Measurements from ENCODE around the gene TNFAIP8L1.

Gene TNFAIP8L1

DNA sequence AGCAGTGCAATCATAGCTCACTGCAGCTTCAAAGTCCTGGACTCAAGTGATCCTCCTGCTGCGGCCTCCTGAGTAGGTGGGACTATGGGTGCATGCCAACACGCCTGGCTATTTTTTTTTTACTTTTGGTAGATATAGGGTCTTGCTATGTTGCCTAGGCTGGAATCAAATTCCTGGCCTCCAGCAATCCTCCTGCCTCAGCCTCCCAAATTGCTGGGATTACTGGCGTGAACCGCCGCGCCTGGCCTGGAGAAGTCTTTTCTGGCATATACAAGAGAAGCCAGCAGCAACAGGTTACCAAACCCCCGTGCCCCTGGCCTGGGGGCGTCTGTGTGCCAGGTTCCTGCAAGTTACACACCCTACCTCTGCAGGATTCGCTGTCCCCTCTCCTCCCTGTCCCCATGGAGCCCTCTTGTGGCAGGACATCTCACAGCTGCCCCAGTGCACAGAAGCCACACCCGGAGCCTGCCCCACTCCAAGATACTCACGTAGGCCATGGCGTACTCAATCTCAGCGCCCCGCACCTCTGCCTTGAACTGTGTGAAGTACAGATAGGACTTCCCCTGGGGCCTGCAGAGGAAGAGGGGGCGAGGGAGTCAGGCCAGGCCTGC lies 21.0 kb downstream of the TNFAIP8L1 start:
- no peaks in the 10 kb centered on the region for H3K27me3 ChIP-seq (ENCODE audit: control insufficient read depth, insufficient read depth, low read length, poor library complexity, severe bottlenecking)
- no peaks in the 10 kb centered on the region for H3K4me1 ChIP-seq (ENCODE audit: control insufficient read depth, insufficient read depth, low read length)
- H3K27ac ChIP-seq (ENCODE audit: insufficient read depth, low read depth, low read length, poor library complexity, severe bottlenecking), result no peak overlapping the region
- H3K36me3 ChIP-seq (ENCODE audit: control insufficient read depth, insufficient read depth, low read length), result peaks cover 14% of the 10 kb centered on the region
- H3K4me3 ChIP-seq (ENCODE audit: insufficient read depth, low read depth, low read length), result no peak overlapping the region
- H3K9me3 ChIP-seq (ENCODE audit: control insufficient read depth, low read length), result no peaks in the 10 kb centered on the region
- WGBS, 2 experiments, result 91 to 92% methylated on average over 15 of the region's 15 CpGs

DNA sequence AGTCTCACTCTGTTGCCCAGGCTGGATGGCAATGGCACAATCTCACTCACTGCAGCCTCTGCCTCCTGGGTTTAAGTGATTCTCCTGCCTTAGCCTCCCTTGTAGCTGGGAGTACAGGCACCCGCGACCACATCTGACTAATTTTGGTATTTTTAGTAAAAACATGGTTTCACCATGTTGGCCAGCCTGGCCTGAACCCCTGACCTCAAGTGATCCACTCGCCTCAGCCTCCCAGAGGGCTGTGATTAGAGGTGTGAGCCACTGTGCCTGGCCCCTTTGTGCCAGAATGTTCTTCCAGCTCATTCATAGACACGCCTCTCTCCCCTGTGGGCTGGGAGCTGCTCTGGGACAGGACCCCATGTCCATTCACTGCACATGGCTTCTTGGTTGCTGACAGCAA lies 21.7 kb downstream of the TNFAIP8L1 start:
- Histone ChIP-seq H3K4me1 (ENCODE audit: control insufficient read depth, insufficient read depth, low read length) (no peaks in the 10 kb centered on the region), H3K36me3 (ENCODE audit: control insufficient read depth, insufficient read depth, low read length) (peaks cover 13% of the 10 kb centered on the region)

DNA sequence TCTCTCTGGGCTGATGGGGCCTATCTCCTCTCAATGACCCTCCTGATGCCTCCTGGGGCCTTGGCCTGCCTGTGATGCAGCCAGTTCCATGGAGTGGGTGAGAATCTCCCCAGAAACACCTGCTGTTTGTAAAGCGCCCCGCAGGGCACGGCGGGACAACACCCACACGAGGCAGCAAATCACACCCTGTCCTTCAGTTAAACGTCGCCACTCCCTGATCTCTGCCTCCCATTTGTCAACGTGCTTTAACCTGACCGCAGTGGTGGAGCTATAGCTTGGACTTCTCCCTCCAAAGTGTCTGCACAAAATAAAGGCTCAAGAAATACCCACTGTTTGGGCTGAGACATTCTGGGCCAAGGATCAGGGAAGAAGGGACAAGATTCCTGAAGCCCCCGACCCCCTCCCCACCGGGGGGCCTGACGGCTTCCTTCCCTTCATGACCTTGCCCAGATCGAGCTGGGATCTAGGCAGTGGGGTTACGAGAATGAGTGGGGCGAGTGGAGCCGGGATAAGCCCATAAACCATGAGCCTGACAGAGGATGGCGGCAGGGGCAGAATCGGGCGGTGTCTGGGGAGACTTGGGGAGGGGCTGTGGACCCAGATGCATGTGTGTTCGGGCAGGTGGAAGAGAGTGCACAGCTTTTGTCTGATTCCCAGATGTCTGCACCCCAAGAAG lies 22.8 kb downstream of the TNFAIP8L1 start:
- H3K27me3 ChIP-seq (ENCODE audit: control insufficient read depth, insufficient read depth, low read length, poor library complexity, severe bottlenecking), result no peaks in the 10 kb centered on the region
- 92 to 93% methylated on average over 20 of the region's 20 CpGs for WGBS, 2 experiments
- no peaks in the 10 kb centered on the region for H3K4me1 ChIP-seq (ENCODE audit: control insufficient read depth, insufficient read depth, low read length)
- H3K36me3 ChIP-seq (ENCODE audit: control insufficient read depth, insufficient read depth, low read length), result peaks cover 9% of the 10 kb centered on the region
- H3K4me3 ChIP-seq (ENCODE audit: insufficient read depth, low read depth, low read length), result no peak overlapping the region
- no peaks in the 10 kb centered on the region for H3K9me3 ChIP-seq (ENCODE audit: control insufficient read depth, low read length)
- no peak overlapping the region for H3K27ac ChIP-seq (ENCODE audit: insufficient read depth, low read depth, low read length, poor library complexity, severe bottlenecking)

More for the DNA sequence above, 21.7 kb downstream of the TNFAIP8L1 start:
- H3K27ac ChIP-seq (ENCODE audit: insufficient read depth, low read depth, low read length, poor library complexity, severe bottlenecking), result no peak overlapping the region
- no peaks in the 10 kb centered on the region for H3K9me3 ChIP-seq (ENCODE audit: control insufficient read depth, low read length)
- WGBS, 2 experiments, result 94 to 97% methylated on average over 4 of the region's 4 CpGs
- no peak overlapping the region for H3K4me3 ChIP-seq (ENCODE audit: insufficient read depth, low read depth, low read length)
- no peaks in the 10 kb centered on the region for H3K27me3 ChIP-seq (ENCODE audit: control insufficient read depth, insufficient read depth, low read length, poor library complexity, severe bottlenecking)

DNA sequence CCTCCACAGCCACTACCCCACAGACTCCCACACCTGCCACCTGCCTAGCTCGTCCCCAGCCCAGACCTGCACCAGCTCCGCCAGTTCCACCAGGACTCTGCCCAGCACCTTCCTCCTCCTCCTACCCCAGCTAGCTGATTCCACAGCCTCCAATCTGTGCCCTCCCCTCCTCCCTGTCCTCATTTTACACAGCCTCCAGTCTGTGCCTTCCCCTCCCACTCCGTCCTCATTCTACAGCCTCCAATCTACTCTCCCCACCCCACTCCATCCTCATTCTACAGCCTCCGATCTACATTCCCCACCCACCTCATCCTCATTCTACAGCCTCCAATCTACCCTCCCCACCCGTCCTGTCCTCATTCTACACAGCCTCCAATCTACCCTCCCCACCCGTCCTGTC lies 23.5 kb downstream of the TNFAIP8L1 start:
- WGBS, 2 experiments, result 93 to 97% methylated on average over 6 of the region's 6 CpGs
- Histone ChIP-seq H3K4me3 (ENCODE audit: insufficient read depth, low read depth, low read length) (no peak overlapping the region), H3K36me3 (ENCODE audit: control insufficient read depth, insufficient read depth, low read length) (peaks cover 6% of the 10 kb centered on the region), H3K4me1 (ENCODE audit: control insufficient read depth, insufficient read depth, low read length) (no peaks in the 10 kb centered on the region), H3K27ac (ENCODE audit: insufficient read depth, low read depth, low read length, poor library complexity, severe bottlenecking) (no peak overlapping the region), H3K9me3 (ENCODE audit: control insufficient read depth, low read length) (no peaks in the 10 kb centered on the region), H3K27me3 (ENCODE audit: control insufficient read depth, insufficient read depth, low read length, poor library complexity, severe bottlenecking) (no peaks in the 10 kb centered on the region)

DNA sequence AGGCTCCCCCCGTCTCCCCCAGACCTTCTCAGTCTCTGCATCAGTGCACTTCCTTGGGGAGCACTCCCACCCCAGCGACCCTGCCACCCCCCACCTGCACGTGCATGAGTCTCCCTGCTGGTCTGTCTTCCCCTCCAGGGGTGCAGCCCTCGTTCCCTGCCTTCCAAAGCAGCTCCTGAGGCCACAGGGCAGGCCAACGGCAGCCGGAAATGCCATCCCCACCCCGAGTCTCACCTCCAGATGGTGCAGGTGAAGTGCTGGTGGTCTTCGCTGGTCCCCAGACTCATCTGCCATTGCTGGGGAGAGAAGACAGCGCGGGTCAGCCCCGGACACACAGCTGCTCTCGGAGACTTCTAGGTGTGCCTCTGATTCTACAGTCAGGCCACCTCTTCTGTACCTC lies 25.3 kb downstream of the TNFAIP8L1 start:
- H3K36me3 ChIP-seq (ENCODE audit: control insufficient read depth, insufficient read depth, low read length), result peaks cover 11% of the 10 kb centered on the region

DNA sequence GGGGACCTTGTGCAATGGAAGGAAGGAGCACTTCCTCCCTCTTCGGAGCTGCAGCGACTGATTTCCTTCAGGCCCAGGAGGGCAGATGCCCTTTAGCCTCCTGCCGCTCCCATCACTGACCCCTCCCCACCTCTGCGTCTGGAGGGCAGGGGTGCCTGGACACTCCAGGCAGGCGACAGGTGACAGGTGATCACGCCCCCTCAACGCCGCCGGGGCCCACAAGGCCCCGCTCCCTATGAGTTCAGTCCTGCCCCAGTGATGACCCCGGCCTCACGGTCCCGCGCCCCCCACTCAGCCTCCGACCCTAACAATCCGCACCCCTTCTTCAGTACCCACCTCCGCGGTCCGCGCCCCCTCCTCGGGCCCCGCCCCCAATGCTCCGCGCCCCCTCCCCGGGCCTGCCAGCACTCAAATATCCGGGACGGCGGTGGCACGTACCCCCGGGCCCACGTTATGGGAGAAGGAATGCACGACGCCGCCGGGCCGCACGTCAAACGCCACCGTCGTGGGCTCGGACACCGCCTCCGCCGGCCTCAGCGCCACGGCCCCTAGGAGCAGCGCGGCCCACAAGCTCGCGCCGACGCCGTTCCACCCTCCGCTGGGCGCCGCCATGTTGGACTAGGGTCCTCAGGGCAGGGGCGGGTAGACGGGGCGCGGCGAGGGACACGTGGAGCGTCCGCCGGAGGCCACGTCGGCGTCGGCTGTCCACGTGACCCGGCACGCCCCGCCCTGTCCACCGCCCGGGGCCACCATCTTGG lies 30.6 kb downstream of the TNFAIP8L1 start, which contains the start of gene MYDGF:
MYDGF (minus strand) TSS at position 620 of the 758 bp plus-strand sequence; CDS start at position 612, 8 bp downstream.
- no peaks in the 10 kb centered on the region for H3K27me3 ChIP-seq (ENCODE audit: control insufficient read depth, insufficient read depth, low read length, poor library complexity, severe bottlenecking)
- H3K36me3 ChIP-seq (ENCODE audit: control insufficient read depth, insufficient read depth, low read length), result peaks cover 8% of the 10 kb centered on the region
- no peak within 1 kb of the TSS for H3K27ac ChIP-seq (ENCODE audit: insufficient read depth, low read depth, low read length, poor library complexity, severe bottlenecking)
- H3K9me3 ChIP-seq (ENCODE audit: control insufficient read depth, low read length), result no peaks in the 10 kb centered on the region
- WGBS, 2 experiments, result 0% methylated on average over 73 to 75 of the region's 75 CpGs
- H3K4me1 ChIP-seq (ENCODE audit: control insufficient read depth, insufficient read depth, low read length), result peaks cover 6% of the 10 kb centered on the region
- peak within 1 kb of the TSS; percentile 82 for H3K4me3 ChIP-seq (ENCODE audit: insufficient read depth, low read depth, low read length)

More for the DNA sequence above, 25.3 kb downstream of the TNFAIP8L1 start:
- H3K4me3 ChIP-seq (ENCODE audit: insufficient read depth, low read depth, low read length), result no peak overlapping the region
- no peaks in the 10 kb centered on the region for H3K9me3 ChIP-seq (ENCODE audit: control insufficient read depth, low read length)
- H3K4me1 ChIP-seq (ENCODE audit: control insufficient read depth, insufficient read depth, low read length), result peaks cover 6% of the 10 kb centered on the region
- 95% methylated on average over 12 of the region's 12 CpGs for WGBS, 2 experiments
- no peak overlapping the region for H3K27ac ChIP-seq (ENCODE audit: insufficient read depth, low read depth, low read length, poor library complexity, severe bottlenecking)
- no peaks in the 10 kb centered on the region for H3K27me3 ChIP-seq (ENCODE audit: control insufficient read depth, insufficient read depth, low read length, poor library complexity, severe bottlenecking)

DNA sequence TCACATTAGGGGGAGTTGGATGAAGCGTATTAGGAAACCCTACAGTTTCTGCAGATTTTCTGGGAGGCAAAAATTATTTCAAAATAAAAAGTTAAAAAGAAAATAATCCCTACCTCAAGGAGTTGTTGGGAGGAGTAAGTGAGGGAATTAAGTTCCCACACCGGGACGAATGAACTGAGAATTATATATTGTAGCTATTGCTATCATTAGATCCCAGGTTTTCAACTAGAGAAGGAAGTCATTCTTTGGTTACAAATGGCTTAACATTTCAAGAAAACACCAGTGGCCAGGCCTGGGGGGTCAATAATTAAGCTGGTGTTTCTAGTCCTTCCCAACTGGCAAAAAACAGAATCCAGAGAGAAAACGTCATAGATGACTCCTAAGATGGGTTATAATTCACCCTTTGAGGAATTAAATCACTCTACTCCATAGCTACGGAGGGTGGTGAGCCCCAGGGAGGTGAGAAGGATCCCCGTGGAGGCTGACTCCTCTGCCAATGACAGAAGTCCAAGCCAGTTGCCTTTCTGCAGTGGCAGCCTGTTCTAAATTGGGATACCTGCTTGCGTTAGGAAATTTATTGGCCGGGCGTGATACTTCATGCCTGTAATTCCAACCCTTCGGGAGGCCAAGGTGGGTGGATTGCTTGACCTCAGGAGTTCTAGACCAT lies 32.0 kb downstream of the TNFAIP8L1 start:
- Histone ChIP-seq H3K27me3 (ENCODE audit: control insufficient read depth, insufficient read depth, low read length, poor library complexity, severe bottlenecking) (no peaks in the 10 kb centered on the region), H3K27ac (ENCODE audit: insufficient read depth, low read depth, low read length, poor library complexity, severe bottlenecking) (no peak overlapping the region), H3K9me3 (ENCODE audit: control insufficient read depth, low read length) (no peaks in the 10 kb centered on the region), H3K36me3 (ENCODE audit: control insufficient read depth, insufficient read depth, low read length) (peaks cover 8% of the 10 kb centered on the region), H3K4me1 (ENCODE audit: control insufficient read depth, insufficient read depth, low read length) (peaks cover 6% of the 10 kb centered on the region), H3K4me3 (ENCODE audit: insufficient read depth, low read depth, low read length) (no peak overlapping the region)
- WGBS, 2 experiments, result 90 to 94% methylated on average over 10 of the region's 10 CpGs

DNA sequence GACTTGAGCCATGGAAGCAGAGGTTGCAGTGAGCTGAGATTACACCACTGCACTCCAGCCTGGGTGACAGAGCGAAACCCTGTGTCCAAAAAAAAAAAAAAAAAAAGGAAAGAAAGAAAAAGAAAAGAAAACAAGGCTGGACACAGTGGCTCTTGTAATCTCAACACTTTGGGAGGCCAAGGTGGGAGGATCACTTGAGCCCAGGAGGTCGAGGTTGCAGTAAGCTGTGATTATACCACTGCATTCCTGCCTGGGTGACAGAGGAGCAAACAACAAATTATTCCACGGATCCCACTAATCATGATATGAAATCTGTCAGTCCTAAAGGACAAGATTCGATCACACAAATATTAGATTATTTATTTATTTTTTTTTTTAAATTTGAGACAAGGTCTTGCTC lies 33.9 kb downstream of the TNFAIP8L1 start:
- Histone ChIP-seq H3K27ac (ENCODE audit: insufficient read depth, low read depth, low read length, poor library complexity, severe bottlenecking) (no peak overlapping the region), H3K9me3 (ENCODE audit: control insufficient read depth, low read length) (no peaks in the 10 kb centered on the region), H3K4me1 (ENCODE audit: control insufficient read depth, insufficient read depth, low read length) (peaks cover 12% of the 10 kb centered on the region), H3K27me3 (ENCODE audit: control insufficient read depth, insufficient read depth, low read length, poor library complexity, severe bottlenecking) (no peaks in the 10 kb centered on the region), H3K4me3 (ENCODE audit: insufficient read depth, low read depth, low read length) (no peak overlapping the region), H3K36me3 (ENCODE audit: control insufficient read depth, insufficient read depth, low read length) (peaks cover 5% of the 10 kb centered on the region)
- WGBS, 2 experiments, result 90 to 93% methylated on average over 3 to 4 of the region's 4 CpGs

DNA sequence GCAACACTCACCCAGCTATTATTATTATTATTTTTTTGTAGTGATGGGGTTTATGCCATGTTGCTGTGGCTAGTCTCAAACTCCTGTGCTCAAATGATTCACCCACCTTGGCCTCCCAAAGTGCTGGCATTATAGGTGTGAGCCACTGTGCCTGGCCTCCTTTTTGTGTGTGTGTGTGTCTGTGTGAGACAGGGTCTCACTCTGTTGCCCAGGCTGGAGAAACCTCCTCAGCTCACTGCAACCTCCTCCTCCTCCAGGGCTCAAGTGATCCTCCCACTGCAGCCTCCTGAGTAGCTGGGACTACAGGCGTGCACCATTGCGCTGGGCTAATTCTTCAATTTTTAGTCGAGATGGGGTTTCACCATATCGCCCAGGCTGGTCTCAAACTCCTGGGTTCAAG lies 34.4 kb downstream of the TNFAIP8L1 start:
- H3K27ac ChIP-seq (ENCODE audit: insufficient read depth, low read depth, low read length, poor library complexity, severe bottlenecking), result no peak overlapping the region
- 94 to 96% methylated on average over 4 of the region's 4 CpGs for whole genome bisulfite sequencing, 2 experiments
- peaks cover 11% of the 10 kb centered on the region for H3K4me1 ChIP-seq (ENCODE audit: control insufficient read depth, insufficient read depth, low read length)
- H3K27me3 ChIP-seq (ENCODE audit: control insufficient read depth, insufficient read depth, low read length, poor library complexity, severe bottlenecking), result no peaks in the 10 kb centered on the region
- no peak overlapping the region for H3K4me3 ChIP-seq (ENCODE audit: insufficient read depth, low read depth, low read length)
- H3K36me3 ChIP-seq (ENCODE audit: control insufficient read depth, insufficient read depth, low read length), result no peaks in the 10 kb centered on the region
- no peaks in the 10 kb centered on the region for H3K9me3 ChIP-seq (ENCODE audit: control insufficient read depth, low read length)

DNA sequence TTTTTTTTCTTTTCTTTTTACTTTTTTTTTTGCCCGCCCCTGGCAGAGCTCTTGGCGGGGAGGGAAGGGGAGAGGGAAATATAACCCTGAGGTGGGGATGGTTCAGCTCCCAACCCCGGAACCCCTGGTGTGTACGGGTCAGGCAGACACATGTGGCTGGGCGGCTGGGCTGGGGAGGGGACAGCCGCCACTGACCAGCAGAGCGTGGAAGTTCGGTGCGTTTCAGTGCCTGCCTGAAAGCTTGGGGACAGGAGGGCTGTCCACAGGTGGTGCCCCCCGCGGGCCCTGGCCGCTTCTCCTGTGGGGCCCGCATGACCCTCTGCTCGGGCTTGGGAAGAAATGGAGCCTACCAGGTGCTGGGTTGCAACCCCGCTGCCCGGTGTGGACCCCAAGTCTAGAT lies 36.0 kb downstream of the TNFAIP8L1 start:
- no peaks in the 10 kb centered on the region for H3K36me3 ChIP-seq (ENCODE audit: control insufficient read depth, insufficient read depth, low read length)
- H3K9me3 ChIP-seq (ENCODE audit: control insufficient read depth, low read length), result no peaks in the 10 kb centered on the region
- H3K4me3 ChIP-seq (ENCODE audit: insufficient read depth, low read depth, low read length), result no peak overlapping the region
- peaks cover 7% of the 10 kb centered on the region for H3K4me1 ChIP-seq (ENCODE audit: control insufficient read depth, insufficient read depth, low read length)
- 94 to 95% methylated on average over 16 of the region's 16 CpGs for WGBS, 2 experiments
- H3K27me3 ChIP-seq (ENCODE audit: control insufficient read depth, insufficient read depth, low read length, poor library complexity, severe bottlenecking), result no peaks in the 10 kb centered on the region
- no peak overlapping the region for H3K27ac ChIP-seq (ENCODE audit: insufficient read depth, low read depth, low read length, poor library complexity, severe bottlenecking)
